Fibroblast of lung (primary cell): Measurements from ENCODE around the gene EHMT1. TPM values are rescaled to one million over a fixed set of nuclear protein-coding genes. Genes with fewer than 3 reads are reported as not detected.

ENCODE experiments used
- DNase-seq, 2 donors: peaks; one replicate each; pipeline versions ENCODE4 v3.0.0 to v3.0.0-alpha.2; 2010; ENCODE audit warnings: low read depth in 2 of 2
- H2AFZ ChIP-seq: 2 replicates; pipeline ENCODE4 v1.5.1; 2012; ENCODE audit warnings: low read length, control low read depth, inconsistent platforms
- H3K27ac ChIP-seq: 2 replicates; pipeline ENCODE4 v1.5.1; 2011; ENCODE audit warnings: low read length, control low read depth; ENCODE audit not compliant: insufficient read depth
- H3K27me3 ChIP-seq: 2 replicates; pipeline ENCODE4 v1.5.1; 2011; ENCODE audit warnings: mild to moderate bottlenecking, low read length; ENCODE audit not compliant: control insufficient read depth, insufficient read depth
- H3K36me3 ChIP-seq: 2 replicates; pipeline ENCODE4 v1.5.1; 2011; ENCODE audit warnings: low read length; ENCODE audit not compliant: control insufficient read depth, insufficient read depth
- H3K4me1 ChIP-seq: 2 replicates; pipeline ENCODE4 v1.5.1; 2011; ENCODE audit warnings: low read length; ENCODE audit not compliant: control insufficient read depth, insufficient read depth; ENCODE audit errors: extremely low read depth
- H3K4me2 ChIP-seq: 2 replicates; pipeline ENCODE4 v1.5.1; 2011; ENCODE audit warnings: low read length, control low read depth; ENCODE audit not compliant: insufficient read depth; ENCODE audit errors: extremely low read depth
- H3K4me3 ChIP-seq, 4 experiments: fragments of 200-600 bp in 1 of 4; sonication (generic) in 1 of 4; replicated peaks in 1 of 4; 2 replicates each; pipeline ENCODE4 v1.5.1; 2011 to 2016; ENCODE audit warnings: low read length in 4 of 4, low read depth in 3 of 4, mild to moderate bottlenecking in 3 of 4, control low read depth in 2 of 4, inconsistent platforms in 1 of 4, mixed read lengths in 1 of 4; ENCODE audit not compliant: insufficient read depth in 1 of 4; ENCODE audit errors: control extremely low read depth in 1 of 4
- H3K79me2 ChIP-seq: 2 replicates; pipeline ENCODE4 v1.5.1; 2012; ENCODE audit warnings: mild to moderate bottlenecking, low read length, inconsistent platforms; ENCODE audit not compliant: control insufficient read depth, insufficient read depth
- H3K9ac ChIP-seq: 2 replicates; pipeline ENCODE4 v1.5.1; 2011; ENCODE audit warnings: mild to moderate bottlenecking, low read length, control low read depth; ENCODE audit not compliant: insufficient read depth
- H3K9me3 ChIP-seq: 2 replicates; pipeline ENCODE4 v1.5.1; 2012; ENCODE audit warnings: low read depth, low read length; ENCODE audit not compliant: control insufficient read depth, insufficient read depth
- H4K20me1 ChIP-seq: 2 replicates; pipeline ENCODE4 v1.5.1; 2011; ENCODE audit warnings: low read length; ENCODE audit not compliant: control insufficient read depth, insufficient read depth; ENCODE audit errors: extremely low read depth
- EZH2 ChIP-seq: IDR thresholded peaks from 2 replicates; pipeline ENCODE4 v1.5.1; 2012; ENCODE audit warnings: low read length, control low read depth, mild to moderate bottlenecking; ENCODE audit errors: missing control alignments
- polyA plus RNA-seq, 2 donors: library from polyadenylated mRNA; depleted of rRNA in 1 of 2; stranded (reverse) in 1 of 2; unstranded in 1 of 2; fragments of >200 nt; gene quantifications; 2 replicates each; pipeline ENCODE4 v1.2.1, GENCODE V29; 2011 to 2012; ENCODE audit warnings: missing spikeins in 1 of 2
- total RNA-seq: library from RNA; depleted of rRNA; stranded (reverse); fragments of >200 nt; gene quantifications from 2 replicates; pipeline ENCODE4 v1.2.1, GENCODE V29; 2014
- TF ChIP-seq, protein P1 (sequence below), 2 donors: IDR thresholded peaks in 1 of 2; conservative IDR thresholded peaks in 1 of 2; 1 replicate in 1 of 2; 2 replicates in 1 of 2; pipeline ENCODE4 v1.5.1; 2011 to 2012; ENCODE audit warnings: low read length in 2 of 2, control low read depth in 1 of 2, inconsistent platforms in 1 of 2, low read depth in 1 of 2, mild to moderate bottlenecking in 1 of 2

The EHMT1 gene
- total and polyA plus RNA-seq, 2 donors (not counting 1 experiment from before 2014, with no cell fraction given): 22.4 to 48.6 TPM

DNA sequence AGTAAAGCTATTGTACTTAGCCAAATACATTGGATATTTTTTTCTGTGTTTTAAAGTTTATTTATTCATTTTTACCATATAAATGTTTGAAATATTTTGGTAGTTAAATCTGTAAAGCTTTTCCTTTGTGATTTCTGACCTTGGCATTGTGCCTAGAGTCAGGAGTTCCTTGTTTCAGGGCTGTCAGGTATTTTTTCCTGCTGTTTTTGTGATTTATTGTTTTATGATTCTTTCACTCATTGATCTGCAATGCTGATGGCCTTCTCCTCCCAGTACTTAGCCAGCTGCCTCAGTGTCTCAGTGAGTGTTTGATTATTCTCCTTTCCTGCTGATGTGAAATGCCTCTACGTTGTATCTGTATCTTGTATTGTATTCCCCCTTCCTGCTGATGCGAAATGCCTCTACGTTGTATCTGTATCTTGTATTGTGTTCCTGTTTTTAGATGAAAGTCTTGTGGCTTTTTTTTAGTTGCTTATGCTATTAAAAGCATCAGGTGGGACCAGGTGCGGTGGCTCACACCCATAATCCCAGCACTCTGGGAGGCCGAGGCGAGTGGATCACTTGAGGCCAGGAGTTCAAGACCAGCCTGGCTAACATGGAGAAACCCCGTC lies 61.0 kb downstream of the EHMT1 start:
- H3K4me3 ChIP-seq: no peak overlapping the region
- peaks cover 48% of the 10 kb centered on the region for H3K79me2 ChIP-seq
- no peaks in the 10 kb centered on the region for H3K27me3 ChIP-seq
- H4K20me1 ChIP-seq: no peaks in the 10 kb centered on the region
- TF ChIP-seq EZH2: no peak
- TF ChIP-seq, protein P1, sequence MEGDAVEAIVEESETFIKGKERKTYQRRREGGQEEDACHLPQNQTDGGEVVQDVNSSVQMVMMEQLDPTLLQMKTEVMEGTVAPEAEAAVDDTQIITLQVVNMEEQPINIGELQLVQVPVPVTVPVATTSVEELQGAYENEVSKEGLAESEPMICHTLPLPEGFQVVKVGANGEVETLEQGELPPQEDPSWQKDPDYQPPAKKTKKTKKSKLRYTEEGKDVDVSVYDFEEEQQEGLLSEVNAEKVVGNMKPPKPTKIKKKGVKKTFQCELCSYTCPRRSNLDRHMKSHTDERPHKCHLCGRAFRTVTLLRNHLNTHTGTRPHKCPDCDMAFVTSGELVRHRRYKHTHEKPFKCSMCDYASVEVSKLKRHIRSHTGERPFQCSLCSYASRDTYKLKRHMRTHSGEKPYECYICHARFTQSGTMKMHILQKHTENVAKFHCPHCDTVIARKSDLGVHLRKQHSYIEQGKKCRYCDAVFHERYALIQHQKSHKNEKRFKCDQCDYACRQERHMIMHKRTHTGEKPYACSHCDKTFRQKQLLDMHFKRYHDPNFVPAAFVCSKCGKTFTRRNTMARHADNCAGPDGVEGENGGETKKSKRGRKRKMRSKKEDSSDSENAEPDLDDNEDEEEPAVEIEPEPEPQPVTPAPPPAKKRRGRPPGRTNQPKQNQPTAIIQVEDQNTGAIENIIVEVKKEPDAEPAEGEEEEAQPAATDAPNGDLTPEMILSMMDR (conservative IDR thresholded peaks at IDR 0.05 in 1 of 2, IDR thresholded peaks at IDR 0.05 in 1 of 2; ENCODE audit: low read depth in 1 of 2, low read length in 2 of 2): no peak
- no peak overlapping the region for H3K27ac ChIP-seq
- H3K4me1 ChIP-seq: no peaks in the 10 kb centered on the region
- DNase-seq: no peak
- no peaks in the 10 kb centered on the region for H3K36me3 ChIP-seq
- no peak overlapping the region for H2AFZ ChIP-seq
- no peak overlapping the region for H3K9ac ChIP-seq
- H3K4me2 ChIP-seq: no peak overlapping the region
- no peaks in the 10 kb centered on the region for H3K9me3 ChIP-seq

DNA sequence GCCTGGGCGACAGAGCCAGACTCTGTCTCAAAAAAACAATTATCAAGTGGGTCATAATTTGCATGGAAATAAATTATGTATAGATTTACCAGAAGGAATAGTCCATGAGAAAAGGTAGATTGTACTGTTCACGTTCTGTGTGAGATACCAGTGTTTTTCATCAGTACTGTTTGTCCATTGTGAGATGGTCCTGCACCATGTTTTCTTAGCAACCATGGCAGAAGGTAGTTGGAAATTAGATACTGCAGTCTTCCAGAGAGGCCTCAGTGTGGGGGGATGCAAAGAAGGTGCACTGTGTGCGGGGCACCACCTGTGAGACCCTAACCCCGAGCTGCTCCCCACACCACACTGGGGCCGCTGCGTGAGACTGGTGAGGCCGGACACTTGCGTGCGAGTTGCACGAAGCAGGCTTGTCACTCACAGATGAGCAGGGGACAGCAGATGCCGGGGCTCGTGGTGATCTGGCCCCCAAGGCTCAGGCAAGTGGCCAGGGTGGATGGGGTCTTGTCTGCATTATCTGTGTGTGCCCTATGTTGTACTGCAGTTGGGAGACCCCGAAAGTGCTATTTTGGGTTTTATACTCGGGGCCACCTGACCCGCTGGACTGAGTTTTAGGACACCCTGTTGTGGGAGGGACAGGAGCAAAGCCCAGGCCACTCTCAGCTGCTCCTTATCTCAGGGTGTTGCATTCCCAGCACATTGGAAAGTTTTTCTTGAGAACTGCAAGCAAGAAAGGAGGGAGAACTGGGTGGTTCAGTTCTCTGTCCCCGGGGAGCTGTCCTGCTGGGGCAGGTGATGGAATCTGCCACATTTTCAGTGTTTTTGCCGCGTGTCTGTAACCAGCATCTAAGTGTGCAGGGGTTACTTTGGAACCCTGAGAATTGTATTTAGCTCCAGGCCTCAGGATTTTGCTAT lies 61.9 kb downstream of the EHMT1 start:
- no peak for TF ChIP-seq EZH2
- TF ChIP-seq, protein P1 (conservative IDR thresholded peaks at IDR 0.05 in 1 of 2, IDR thresholded peaks at IDR 0.05 in 1 of 2; ENCODE audit: low read depth in 1 of 2, low read length in 2 of 2): no peak
- Histone ChIP-seq H3K9ac (no peak overlapping the region), H2AFZ (no peak overlapping the region), H3K4me1 (no peaks in the 10 kb centered on the region), H3K9me3 (no peaks in the 10 kb centered on the region), H3K36me3 (no peaks in the 10 kb centered on the region), H3K27ac (no peak overlapping the region), H4K20me1 (no peaks in the 10 kb centered on the region), H3K4me3 (no peak overlapping the region), H3K4me2 (no peak overlapping the region), H3K27me3 (no peaks in the 10 kb centered on the region), H3K79me2 (peaks cover 44% of the 10 kb centered on the region)
- no peak for DNase-seq

DNA sequence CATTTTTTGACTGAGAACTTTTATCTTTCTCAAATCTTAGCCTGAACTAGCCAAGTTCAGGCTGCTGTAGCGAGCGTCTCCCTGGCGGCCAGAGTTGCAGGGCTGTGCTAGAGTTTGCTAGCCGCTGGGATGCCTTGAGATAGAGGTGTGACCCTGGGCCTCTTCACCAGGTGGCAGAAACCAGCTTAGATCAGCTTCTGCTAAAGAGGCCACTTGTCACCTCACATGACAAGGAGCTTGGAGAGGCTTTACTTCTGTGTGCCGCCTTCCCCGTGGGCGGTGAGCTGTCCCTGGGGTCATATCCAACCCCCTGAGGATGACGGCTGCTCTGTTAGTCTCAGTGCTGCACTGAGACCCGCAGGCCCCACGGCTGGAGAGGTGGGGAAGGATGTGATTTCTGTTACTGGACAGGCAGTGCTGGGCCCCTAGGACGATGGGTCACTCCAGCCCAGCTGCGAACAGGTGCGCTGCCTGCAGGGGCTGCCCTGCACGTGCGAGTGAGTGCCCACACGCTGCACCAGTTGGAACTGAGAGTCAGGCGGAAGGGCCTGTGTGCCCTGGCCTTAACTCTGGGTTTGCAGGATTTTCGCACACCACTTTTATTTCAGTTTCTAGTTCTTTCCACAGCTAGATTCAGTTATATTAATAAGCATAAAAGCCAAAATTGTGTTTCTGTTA lies 63.8 kb downstream of the EHMT1 start:
- no peak for DNase-seq
- Histone ChIP-seq H3K36me3 (no peaks in the 10 kb centered on the region), H2AFZ (no peak overlapping the region), H3K4me2 (no peak overlapping the region), H3K27me3 (no peaks in the 10 kb centered on the region), H3K79me2 (peaks cover 43% of the 10 kb centered on the region), H4K20me1 (no peaks in the 10 kb centered on the region), H3K4me3 (no peak overlapping the region), H3K9me3 (no peaks in the 10 kb centered on the region), H3K9ac (no peak overlapping the region), H3K27ac (no peak overlapping the region), H3K4me1 (peaks cover 4% of the 10 kb centered on the region)
- TF ChIP-seq EZH2: no peak
- TF ChIP-seq, protein P1 (conservative IDR thresholded peaks at IDR 0.05 in 1 of 2, IDR thresholded peaks at IDR 0.05 in 1 of 2; ENCODE audit: low read depth in 1 of 2, low read length in 2 of 2): no peak
